Fibroblast of skin of back (primary cell): Measurements from ENCODE around the gene CAMK1D.
"Not testable (repeated sequence)": the region's sequence is repeated elsewhere in the genome, so short reads cannot be mapped to it uniquely, and the experiment has no call there.

ENCODE experiments used
- DNase-seq: peaks from one replicate; pipeline ENCODE4 v3.0.0-alpha.2; 2013

The CAMK1D gene

DNA sequence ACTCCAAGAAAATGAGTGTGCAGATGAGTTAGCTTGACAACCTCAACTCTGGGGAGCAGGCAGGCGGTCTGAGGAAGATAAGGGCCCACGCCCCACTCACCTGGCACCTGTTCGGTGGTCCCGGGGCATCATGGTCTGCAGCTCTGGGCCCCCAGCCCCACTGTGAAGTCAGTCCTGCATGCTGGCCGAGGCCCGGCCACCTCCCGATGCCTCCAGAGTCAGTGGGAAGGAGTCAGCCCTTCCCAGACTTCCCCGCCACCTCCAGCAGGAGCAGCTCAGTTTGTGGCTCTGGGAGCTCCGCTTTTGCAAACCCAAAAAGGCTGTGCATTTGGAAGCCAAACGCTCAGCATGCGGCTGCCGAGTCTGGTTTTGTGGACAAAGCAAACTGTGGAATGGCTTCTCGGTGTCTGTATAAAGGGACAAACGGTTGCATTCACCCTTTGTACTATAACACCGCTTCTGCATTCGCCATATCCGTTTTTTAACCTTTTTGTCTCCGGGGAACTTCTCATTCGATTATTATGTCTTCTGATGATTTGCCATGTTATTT is 484.8 kb downstream of the CAMK1D start:
- DNase-seq = no peak

DNA sequence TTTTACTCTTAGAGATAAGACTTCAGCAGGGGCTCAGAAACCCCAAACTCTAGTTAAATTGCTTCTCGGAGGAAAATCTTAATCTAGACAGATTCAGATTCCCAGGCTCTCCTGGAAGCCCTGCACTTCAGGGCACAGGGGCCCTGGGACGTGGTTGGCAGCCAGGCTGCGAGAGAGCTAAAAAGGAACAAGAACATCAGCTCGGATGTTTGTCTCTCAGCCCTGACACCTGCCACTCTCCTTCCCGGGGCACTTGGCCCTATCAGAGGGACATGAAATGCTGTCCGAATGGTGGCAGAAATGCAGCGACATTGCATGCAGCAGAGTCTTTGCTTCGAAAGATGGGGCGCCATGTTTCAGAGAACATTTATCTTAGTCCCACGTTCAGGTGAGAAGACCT is 485.4 kb downstream of the CAMK1D start:
- no peak for DNase-seq

DNA sequence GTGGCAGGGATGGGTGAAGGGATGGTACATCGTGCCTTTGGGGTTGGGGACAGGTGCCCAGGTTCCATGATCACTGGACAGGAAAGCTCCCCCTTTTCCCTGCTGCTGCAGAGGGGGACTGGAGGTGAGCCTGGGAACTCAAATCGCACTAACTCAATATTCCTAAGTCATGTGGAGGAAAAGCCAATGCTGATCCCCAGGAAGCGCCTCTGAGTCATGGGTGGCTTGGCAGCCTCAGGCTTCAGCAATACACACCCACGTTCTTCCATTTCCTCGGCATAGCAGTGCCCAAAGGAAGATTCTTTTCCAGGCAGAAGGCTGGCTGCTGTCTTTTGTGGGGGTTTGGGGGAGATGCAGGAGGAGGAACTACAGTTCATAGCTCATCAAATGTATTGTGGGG is 486.4 kb downstream of the CAMK1D start:
- DNase-seq = peak; percentile 75

DNA sequence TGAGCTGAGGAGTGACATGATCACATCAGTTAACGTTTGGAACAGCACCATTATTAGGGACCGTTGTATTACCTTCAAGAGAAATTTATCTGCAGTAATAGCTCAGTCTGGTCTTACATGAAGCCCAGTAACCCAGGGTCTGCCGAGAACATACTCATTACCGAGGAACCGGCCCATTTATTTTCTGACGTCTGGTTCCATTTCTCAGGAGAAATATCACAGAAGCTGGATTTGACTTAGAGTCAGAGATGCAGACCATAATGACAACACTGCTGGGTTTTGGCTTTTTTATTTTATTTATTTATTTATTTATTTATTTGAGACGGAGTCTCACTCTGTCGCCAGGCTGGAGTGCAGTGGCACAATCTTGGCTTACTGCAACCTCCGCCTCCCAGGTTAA is 489.0 kb downstream of the CAMK1D start:
- DNase-seq = no peak

DNA sequence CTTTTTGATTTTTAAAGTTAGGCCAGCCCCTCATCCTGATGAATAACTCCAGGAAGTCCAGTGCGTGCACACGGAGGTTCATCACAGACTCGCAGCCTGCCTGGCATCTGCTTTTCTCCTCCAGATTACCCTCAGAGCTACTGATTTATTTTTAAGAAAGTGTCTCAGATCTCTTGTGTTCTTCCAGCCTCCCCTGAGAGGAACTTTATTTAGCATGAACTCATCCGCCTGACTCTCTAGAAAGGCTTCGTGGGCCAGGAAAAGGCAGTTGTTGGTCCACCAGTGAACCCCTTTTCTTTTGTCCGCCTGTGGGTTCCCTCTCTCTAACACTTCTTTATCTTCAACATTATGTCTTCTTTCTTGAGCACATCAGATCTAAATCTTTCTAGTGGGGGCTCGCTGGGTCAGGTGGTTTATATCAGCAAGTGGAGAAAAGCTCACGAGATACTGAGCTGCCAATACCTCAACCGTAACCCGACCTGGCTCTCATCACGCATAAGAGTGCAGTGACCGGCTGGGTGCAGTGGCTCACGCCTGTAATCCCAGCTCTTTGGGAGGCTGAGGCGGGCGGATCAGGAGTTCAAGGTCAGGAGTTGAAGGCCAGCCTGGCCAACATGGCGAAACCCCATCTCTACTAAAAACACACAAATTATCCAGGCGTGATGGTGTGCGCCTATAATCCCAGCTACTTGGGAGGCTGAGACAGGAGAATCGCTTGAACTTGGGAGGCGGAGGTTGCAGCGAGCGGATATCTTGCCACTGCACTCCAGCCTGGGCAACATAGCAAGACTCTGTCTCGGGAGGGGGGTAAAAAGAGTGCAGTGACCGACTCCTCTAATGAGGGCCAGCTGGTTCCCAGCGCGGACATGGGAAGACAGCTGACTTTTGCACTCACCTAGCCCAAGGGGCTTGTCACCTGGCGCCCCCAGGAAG is 489.9 kb downstream of the CAMK1D start:
- no peak for DNase-seq

DNA sequence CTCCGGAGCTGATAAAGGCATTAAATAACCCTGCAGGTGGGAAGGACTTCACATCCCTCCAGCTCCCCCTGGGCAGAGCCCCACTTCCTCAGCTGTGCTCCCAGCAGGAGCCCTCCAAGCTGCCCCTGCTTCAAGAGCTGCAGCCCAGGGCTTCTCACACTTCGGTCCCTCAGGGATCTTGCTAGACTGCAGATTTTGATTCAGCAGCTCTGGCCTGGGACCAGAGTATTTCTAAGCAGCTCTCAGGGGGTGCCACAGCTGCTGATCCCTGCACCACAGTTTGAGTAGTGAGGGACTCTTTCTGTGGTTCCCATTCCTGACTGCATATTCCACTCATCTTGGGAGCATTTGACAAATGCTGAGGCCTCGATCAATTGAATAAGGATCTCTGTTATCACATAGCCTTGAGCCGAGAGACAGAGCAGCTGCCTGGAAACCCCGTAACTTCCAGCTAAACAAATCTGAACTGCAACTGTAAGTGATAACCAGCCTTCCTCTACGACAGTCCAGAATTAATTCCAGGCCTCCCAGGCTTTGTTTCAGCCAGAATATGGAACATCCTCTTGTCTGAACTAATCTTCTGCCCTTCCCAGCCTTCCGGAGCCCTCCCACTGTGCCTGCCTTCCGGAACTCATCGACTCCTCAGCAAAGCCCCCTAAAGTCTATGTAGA is 490.7 kb downstream of the CAMK1D start:
- DNase-seq = peak; percentile 13

DNA sequence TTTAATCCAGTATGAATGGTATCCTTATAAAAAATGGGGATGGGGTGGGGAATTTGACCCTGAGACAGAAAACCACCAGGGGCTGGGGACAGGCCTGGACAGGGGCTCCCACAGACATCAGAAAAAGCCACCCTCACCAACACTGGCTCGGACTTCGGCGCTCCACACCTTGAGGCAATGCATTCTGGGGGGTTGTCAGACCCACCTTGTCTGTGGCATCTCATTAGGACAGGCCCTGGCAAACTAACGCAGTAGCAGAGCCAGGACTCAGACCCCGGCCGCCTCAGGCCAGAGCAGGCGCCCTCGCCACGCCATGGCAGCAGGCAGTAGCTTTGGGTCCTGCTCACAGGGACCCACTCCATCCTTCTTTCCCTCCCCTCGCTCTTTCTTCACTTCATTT is 492.1 kb downstream of the CAMK1D start:
- no peak for DNase-seq

DNA sequence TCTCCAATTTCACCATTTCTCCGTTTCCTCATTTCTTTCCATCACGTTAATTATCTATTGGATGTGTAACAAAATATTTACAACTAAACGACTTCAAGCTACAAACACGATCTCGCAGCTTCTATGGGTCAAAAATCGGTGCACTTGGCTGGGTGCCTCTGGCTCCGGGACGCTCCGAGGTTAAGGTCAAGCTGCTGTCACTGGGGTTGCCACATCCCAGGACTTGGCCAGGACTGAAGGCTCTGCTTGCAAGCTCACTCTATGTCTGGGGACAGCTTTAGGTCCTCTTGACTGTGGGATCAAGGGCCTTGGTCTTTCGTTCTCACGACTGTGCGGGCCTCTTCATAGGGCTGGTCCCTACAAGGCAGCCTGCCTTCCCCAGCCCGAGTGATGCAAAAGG is 492.5 kb downstream of the CAMK1D start:
- no peak for DNase-seq

DNA sequence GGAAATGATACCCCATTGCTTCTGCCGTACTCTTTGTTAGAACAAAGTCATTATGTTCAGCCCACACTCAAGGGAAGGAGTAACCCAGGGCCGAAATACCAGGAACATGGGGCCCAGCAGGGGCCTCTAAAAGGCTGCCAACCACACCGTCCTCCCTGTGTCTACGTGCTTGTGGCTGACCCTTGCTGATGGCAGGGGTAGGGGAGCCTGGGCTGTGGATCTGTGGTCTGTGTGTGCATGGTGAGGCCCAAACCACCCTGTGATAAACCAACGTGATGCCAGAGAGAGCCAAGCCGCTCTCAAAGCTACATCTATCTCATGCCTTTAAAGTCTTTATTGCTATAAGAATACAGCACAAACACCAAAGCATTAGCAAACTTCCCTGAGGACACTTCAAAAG is 493.0 kb downstream of the CAMK1D start:
- DNase-seq = no peak

DNA sequence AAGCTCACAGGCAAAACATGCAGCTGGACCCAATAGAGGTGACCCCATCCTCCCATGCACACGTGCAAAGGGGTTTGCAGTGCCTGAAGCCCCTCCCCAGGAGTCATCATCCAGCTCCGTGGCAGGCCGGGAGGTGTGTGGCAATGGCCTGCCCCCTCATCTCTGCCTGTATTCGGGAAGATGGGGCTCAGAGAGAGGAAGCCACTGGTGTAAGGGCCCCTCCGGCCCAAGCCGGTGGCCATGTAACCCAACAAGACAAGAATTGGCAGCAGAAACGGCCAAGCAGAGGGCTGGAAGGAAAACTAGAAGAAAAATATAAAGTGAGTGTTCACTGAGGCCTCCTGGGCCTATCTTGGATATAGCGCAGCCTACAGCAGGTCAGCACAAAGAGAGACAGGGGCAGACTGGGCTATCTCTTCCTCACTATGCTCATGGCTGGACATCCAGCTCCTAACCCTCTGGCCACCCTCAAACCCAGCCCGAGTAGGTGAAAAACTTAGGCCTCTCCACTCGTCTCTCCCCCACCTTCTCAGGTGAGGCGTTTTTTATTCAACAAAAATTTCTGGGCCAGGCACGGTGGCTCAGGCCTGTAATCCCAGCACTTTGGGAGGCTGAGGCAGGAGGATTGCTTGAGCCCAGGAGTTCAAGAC is 494.1 kb downstream of the CAMK1D start:
- no peak for DNase-seq

DNA sequence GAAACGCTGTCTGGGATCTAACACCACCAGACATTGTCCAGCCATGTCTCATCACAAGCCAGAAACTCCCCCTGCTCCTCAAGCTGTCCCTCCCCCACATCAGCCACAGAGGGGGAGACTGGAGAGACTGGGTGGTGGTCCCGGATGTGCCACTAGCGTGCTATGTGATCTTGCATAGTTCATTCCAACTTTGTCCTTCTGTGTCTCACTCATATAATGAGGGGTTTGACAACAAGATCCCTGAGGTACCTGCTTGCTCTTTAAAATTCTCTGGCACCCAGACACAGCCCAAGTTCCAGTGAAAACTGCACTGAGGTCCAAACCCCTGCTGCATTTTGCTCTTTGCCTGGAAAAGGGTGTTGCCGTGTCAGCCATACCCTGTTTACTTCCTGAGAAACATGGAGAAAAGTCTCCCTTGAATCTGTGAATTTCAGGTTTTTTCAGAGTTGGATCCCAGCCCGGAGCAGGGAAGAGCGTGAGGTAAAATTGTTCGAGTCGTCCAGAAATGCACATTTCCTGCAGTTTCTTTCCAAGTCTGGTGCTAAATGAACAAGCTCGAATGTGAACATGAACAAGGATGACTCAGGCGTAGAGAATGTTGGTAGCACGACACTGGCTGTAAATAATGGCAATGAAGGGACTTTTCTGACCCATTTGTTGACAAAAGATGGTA is 495.6 kb downstream of the CAMK1D start:
- peak; percentile 88 for DNase-seq

DNA sequence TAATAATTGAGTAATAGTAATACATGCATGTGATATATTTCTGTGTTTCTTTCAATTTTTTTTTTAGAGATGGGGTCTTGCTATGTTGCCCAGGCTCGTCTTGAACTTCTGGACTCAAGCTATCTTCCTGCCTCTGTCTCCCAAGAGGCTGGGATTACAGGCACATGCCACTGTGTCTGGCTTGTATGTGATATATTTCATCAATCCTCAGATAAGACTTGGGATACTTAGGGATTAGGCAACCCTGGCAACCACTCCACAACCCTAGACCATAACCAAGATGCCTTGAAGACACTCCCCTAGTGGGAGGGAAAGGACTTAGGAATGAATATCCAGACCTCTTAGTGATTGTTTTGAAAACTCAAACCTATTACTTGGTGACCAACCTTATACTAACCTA is 497.4 kb downstream of the CAMK1D start:
- DNase-seq = peak; percentile 7

DNA sequence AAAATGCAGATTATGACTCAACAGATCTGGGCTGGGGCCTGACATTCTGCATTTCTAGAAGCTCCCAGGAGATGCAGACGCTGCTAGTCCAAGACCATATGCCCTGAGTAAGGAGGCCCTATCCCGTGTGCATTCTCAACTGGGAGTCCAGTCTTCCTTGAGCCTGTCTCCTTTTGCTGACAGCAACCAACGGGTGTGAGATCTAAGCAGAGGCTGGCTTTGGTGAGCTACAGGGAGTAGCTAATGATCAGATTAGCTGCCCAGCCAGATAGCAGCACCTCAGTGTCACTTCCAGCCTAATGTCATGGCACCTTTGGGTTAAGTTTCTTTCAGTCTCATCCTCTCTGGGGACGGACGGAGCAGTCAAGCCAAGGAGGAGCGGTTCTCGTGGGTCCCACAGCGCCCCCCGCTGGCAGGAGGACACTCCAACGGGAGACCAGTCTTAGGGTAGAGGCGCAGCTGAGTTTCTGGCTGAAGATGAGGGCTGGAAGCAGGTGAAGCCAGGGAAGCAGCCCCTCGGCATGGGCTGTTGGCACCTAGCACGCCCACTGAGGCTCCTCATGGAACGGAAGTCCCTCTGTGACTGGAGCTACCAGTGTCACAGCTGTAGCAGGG is 498.1 kb downstream of the CAMK1D start:
- no peak for DNase-seq

DNA sequence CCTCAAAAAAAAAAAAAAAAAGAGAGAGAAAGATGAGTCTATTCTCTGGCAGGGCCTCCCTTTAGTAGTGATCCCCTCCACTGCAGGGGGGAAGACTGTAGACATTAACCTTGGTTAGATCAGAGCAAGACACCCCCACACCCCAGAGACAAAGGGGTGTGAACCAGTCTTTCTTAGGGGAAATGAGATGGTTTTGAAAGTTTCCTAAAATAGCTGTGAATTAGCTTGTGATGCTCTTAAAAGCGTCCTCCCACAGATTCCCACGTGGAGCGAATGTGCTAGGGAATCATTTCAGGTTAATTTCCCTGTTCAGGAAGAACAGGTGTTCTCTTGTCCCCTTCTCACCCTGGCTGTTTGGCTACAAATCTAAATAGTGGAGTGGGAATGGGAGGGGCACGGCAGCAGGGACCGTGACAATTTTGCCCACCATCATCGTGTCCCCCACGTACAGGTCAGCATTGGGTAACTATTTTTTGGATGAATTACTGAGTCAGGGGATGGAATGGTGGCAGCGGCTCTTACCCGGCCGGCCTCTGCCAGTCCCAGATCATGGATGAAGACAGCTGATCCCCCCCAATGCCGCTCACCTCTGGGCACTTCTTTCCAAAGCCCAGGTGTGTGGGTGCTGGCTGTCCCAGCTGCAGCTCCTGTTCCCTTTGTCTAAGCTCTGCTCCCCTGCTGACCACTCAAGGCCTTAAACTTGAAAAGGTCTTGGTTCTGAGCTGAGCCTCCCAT is 499.3 kb downstream of the CAMK1D start:
- no peak for DNase-seq

DNA sequence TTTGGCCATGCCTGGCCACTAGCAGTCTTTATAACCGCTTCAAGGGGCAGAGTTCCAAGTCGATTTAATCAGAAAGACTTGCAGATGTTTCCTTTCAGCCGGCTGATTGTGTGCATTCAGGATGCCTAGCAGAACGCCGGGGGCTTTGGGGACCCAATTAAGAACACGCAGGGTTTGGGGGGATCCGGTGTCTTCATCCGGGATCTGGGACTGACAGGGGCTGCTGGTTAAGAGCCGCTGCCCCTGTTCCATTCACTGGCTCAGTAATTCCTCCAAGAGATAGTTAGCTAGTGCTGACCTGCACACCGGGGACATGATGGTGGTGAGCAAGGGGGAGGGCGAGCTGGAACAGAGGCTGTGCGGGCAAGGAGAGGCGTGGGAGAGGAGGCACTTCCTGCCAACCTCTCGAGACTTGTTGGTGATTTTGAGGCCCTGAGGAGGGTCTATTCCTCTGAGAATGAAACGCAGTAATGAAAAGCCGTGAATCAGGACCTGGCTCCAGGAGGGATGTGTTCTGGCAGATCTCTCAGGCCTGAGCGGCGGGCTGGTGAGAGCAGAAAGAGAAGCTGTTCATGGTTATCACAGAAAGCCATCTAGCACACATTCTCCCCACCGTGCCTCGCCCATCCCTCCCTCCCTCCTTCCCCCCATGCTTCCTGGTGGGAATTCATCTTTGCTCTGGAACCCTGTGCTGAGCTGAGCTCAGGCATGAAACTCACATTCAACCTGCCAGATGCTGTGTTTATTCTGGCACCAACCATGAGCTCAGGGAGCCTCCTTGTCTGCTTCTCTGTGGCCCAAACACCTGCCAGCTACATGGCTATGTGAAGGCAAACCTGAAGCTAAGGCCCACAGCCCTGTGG is 500.2 kb downstream of the CAMK1D start:
- no peak for DNase-seq

DNA sequence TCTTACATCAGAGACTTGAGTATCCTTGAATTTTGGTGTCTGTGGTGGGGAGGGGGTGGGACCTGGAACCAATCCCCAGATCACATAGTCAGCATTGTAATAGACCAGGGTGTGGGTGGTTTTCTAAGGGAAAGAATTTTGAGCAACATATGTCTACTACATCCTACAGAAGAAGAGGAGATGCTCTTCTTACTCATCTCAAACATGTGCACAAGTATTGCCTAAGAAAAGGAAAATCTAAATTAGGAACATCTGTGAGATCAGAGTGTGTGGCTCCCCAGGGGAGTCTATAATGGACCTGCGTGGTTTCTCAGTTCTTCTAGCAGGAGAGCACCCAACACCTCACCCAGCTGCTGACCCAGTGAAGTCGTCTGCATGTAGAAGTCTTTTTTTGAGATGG is 503.3 kb downstream of the CAMK1D start:
- DNase-seq = no peak

DNA sequence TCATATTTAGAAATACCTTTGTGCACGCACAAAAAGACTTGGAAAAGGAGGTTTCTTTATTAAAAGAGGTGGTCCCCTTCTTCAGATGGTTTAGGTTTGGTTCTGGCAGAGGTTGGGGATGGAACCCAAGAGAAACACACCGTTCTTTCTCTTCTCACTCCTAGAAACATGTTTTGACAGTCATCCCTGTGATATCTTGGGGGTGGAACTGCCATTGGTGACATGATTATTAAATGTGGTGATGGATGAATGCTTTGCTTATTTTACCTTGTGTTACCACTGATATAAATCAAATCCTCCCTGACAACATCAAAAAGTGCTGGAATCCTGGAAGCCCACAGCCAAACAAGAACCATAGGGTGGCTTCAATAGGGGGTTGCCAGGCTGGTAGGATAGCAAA is 505.6 kb downstream of the CAMK1D start:
- DNase-seq = no peak

DNA sequence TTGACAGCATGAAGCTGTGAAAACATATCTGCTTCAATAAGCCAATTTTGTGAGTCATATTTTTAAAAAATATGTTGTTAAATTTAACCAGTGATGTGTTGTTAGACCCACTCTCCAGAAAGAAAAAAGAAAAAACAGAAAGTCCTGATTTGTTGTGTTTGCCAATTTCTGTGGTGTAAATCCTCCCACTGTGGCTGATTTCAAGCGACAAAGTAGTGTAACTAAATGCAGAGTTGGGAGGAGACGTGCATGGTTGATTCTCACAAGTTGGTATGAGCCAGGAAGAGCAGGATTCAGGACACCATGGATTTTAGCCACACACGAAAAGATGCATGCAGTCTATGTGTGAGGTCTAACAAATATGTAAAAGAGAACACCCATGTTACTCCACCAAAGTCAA is 513.1 kb downstream of the CAMK1D start:
- DNase-seq = no peak

DNA sequence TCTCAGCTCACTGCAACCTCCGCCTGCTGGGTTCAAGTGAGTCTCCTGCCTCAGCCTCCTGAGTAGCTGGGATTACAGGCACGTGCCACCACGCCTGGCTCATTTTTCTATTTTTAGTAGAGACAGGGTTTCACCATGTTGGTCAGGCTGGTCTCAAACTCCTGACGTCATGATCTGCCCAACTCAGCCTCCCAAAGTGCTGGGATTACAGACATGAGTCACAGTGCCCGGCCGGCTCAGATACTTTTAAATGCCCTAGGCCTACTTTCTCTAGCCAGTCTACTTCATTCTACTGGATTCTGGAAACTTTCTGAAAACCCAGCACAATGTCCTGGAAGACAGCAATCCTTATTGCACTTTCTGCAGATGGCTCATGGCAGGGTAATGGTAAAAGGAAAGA is 516.2 kb downstream of the CAMK1D start:
- DNase-seq = not testable (repeated sequence)

DNA sequence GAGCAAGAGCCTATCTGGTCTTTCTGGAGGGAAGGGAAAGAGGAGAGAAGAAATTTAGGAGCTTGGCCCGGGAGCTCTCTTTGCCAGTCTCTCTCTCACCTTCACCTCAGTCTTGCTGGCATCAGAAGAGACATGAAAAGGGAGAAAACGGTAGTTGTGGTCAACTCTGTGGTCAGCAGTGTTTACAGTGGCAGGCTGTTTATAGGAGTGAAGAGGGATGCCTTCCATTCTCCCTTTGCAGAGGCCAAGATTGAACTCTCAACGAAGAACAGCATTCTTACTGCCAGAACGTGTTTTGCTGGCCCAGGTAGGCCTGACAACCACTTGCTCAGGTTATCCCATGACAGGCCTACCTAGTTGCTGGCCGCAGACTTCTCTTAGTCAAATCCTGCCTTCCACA is 518.9 kb downstream of the CAMK1D start:
- DNase-seq = no peak

DNA sequence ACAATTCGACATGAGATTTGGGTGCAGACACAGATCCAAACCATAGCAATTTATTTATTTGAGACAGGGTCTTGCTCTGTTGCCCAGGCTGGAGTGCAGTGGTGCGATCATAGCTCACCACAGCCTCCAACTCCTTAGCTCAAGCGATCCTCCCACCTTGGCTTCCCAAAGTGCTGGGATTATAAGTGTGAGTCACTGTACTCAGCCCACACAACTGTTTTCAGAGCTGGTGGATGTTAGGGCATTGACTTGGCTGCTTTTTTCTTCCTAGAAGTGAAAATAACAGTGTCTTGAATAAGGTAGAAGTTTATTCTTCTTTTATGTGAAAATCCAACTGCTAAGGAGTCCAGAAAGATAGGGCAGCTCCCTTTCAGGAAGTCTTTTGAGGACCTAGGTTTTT is 520.1 kb downstream of the CAMK1D start:
- DNase-seq = no peak
